Left cardiac atrium (tissue), 4 donors: ENCODE data around the gene CASP3. TPM values are rescaled to one million over a fixed set of nuclear protein-coding genes. Genes with fewer than 3 reads are reported as not detected.
"Not testable (repeated sequence)": the region's sequence is repeated elsewhere in the genome, so short reads cannot be mapped to it uniquely, and the experiment has no call there.

Experiments
- ATAC-seq, 2 donors: fragments of 200-7000 bp; cut with Tn5 transposase; one replicate each; pipeline ENCODE4 v1.9.1; 2020; ENCODE audit warnings: mild to moderate bottlenecking in 2 of 2, moderate library complexity in 2 of 2
- DNase-seq: peaks from one replicate; pipeline ENCODE4 v3.0.0-alpha.2; 2020
- intact Hi-C, 2 donors: fragments of 100-400 bp; cut with DNase I; formaldehyde crosslinking; loops; one replicate each; pipeline versions ENCODE4 v1.14.1 to v1.15.1; 2022 to 2023
- total RNA-seq, 2 donors: library from RNA; stranded (reverse); fragmentation: NEBNext Ultra II Directional; extraction: Animal tissue kit (Norgen Biotek cat#: 25700); gene quantifications; one replicate each; pipeline ENCODE4 v1.2.1, GENCODE V29; 2021
- donor health status: DM: no; HTN: yes; CAD: no.
- donor health status: DM: no; HTN: yes; CAD: no; lungs with severe emphysema.
- donor health status: DM: yes; HTN: yes; CAD: no.
- donor health status: Dilated cardiomyopathy.

CASP3 gene
- total RNA-seq, 2 donors from 2014 or later, result 10.2 to 12.0 TPM

GRCh38 chr4:184668096-184668495, 18.8 kb upstream of the CASP3 start:
- intact Hi-C loops, result no loop called here
- ATAC-seq (no peak), DNase-seq (no peak)

- intact Hi-C loops, result no loop called here
- ATAC-seq (no peak), DNase-seq (no peak)
These were observed 17.4 kb upstream of the CASP3 start for GRCh38 chr4:184666670-184667069.

- DNase-seq (no peak), ATAC-seq (peak in 1 of 2 donors; percentile 81)
- intact Hi-C loops, result no loop called here
These were observed 15.4 kb upstream of the CASP3 start for GRCh38 chr4:184664445-184665210.

GRCh38 chr4:184662236-184662635, 13.0 kb upstream of the CASP3 start:
- intact Hi-C loops, result no loop called here
- no peak for ATAC-seq

GRCh38 chr4:184660978-184661377, 11.7 kb upstream of the CASP3 start:
- intact Hi-C loops, result no loop called here
- DNase-seq (no peak), ATAC-seq (no peak)

More at GRCh38 chr4:184662236-184662635, 13.0 kb upstream of the CASP3 start:
- no peak for DNase-seq

- DNase-seq, ATAC-seq: not testable (repeated sequence)
- intact Hi-C loops, result loop anchor here in 1 of 2 donors (10.0 kb wide), 1 partner anchor 77 kb away; the partner anchor contains the start of gene CENPU
These were observed 8.6 kb upstream of the CASP3 start for GRCh38 chr4:184657820-184658219.

- intact Hi-C loops, result loop anchor here in 1 of 2 donors (10.0 kb wide), 1 partner anchor 78 kb away; the partner anchor contains the start of gene CENPU
- ATAC-seq (no peak), DNase-seq (no peak)
These were observed 7.9 kb upstream of the CASP3 start for GRCh38 chr4:184657144-184657543.

GRCh38 chr4:184655889-184656869, 6.9 kb upstream of the CASP3 start:
- ATAC-seq (no peak), DNase-seq (no peak)
- intact Hi-C loops, result loop anchor here in 1 of 2 donors (10.0 kb wide), 1 partner anchor 79 kb away; the partner anchor contains the start of gene CENPU

GRCh38 chr4:184653650-184654049, 4.4 kb upstream of the CASP3 start:
- ATAC-seq (no peak), DNase-seq (no peak)
- intact Hi-C loops, result loop anchor here in 1 of 2 donors (10.0 kb wide), 1 partner anchor 81 kb away; the partner anchor contains the start of gene CENPU

- not testable (repeated sequence) for DNase-seq, ATAC-seq
- intact Hi-C loops, result loop anchor here in 1 of 2 donors (10.0 kb wide), 1 partner anchor 82 kb away; the partner anchor contains the start of gene CENPU
These were observed 3.4 kb upstream of the CASP3 start for GRCh38 chr4:184652681-184653080.

GRCh38 chr4:184651899-184652298, 2.7 kb upstream of the CASP3 start:
- ATAC-seq (no peak), DNase-seq (no peak)
- intact Hi-C loops, result loop anchor here in 1 of 2 donors (10.0 kb wide), 1 partner anchor 83 kb away; the partner anchor contains the start of gene CENPU

- intact Hi-C loops, result loop anchor here (5.0 to 10.0 kb wide), 4 partner anchors 85 to 385 kb away; partner anchors contain the start of genes CENPU (in 1 of the 2) and IRF2 (in 1 of the 2)
- ATAC-seq (peak in 1 of 2 donors; percentile 14), DNase-seq (no peak)
These were observed 966 bp upstream of the CASP3 start for GRCh38 chr4:184649971-184650855.

GRCh38 chr4:184648313-184649025, 778 bp downstream of the CASP3 start:
- peak; percentile 75 for DNase-seq
- intact Hi-C loops, result loop anchor here (5.0 to 10.0 kb wide), 3 partner anchors 111 to 384 kb away; partner anchors contain the start of gene IRF2 (in 1 of the 2)
- peak; percentile 65 to 74 for ATAC-seq

- intact Hi-C loops, result loop anchor here (5.0 to 10.0 kb wide), 3 partner anchors 111 to 383 kb away; partner anchors contain the start of gene IRF2 (in 1 of the 2)
- ATAC-seq, result no peak
- no peak for DNase-seq
These were observed 1.3 kb downstream of the CASP3 start for GRCh38 chr4:184648054-184648312.

- DNase-seq, result no peak
- intact Hi-C loops, result loop anchor here (5.0 to 10.0 kb wide), 3 partner anchors 110 to 383 kb away; partner anchors contain the start of gene IRF2 (in 1 of the 2)
- no peak for ATAC-seq
These were observed 1.8 kb downstream of the CASP3 start for GRCh38 chr4:184647266-184648053.

GRCh38 chr4:184645904-184646610, 3.2 kb downstream of the CASP3 start:
- DNase-seq (no peak), ATAC-seq (no peak)
- intact Hi-C loops, result loop anchor here (5.0 to 10.0 kb wide), 3 partner anchors 109 to 381 kb away; partner anchors contain the start of gene IRF2 (in 1 of the 2)
